IMR-90 (cell line): ENCODE data around the gene HELZ. TPM values are rescaled to one million over a fixed set of nuclear protein-coding genes. Genes with fewer than 3 reads are reported as not detected.

ENCODE experiments used
- ATAC-seq: fragments of 200-7000 bp; cut with Tn5 transposase; 2 replicates; pipeline ENCODE4 v1.9.1; 2020; ENCODE audit warnings: low read depth, mild to moderate bottlenecking, moderate library complexity
- BruUV-seq: library from RNA; stranded (reverse); fragments of 400-500 nt; replicated peaks from 2 replicates; lab custom pipeline; 2021; lab: Mats Ljungman, UMichigan
- CTCF ChIA-PET: fragments of 300-600 bp; formaldehyde crosslinking; extraction: SDS; loops from one replicate; lab custom pipeline; 2021; ENCODE audit warnings: antibody characterized with exemption; lab: Yijun Ruan, JAX
- POLR2A ChIA-PET: fragments of 300-600 bp; sonication (Branson Sonifier 250); formaldehyde crosslinking; loops from one replicate; lab custom pipeline; 2022; ENCODE audit warnings: antibody characterized with exemption; ENCODE audit not compliant: unreplicated experiment; lab: Charles Lee
- DNase-seq: peaks from one replicate; pipeline ENCODE4 v3.0.0; 2013
- H2AFZ ChIP-seq: replicated peaks from 2 replicates; pipeline ENCODE3; 2013; ENCODE audit warnings: low read length, mild to moderate bottlenecking; ENCODE audit not compliant: poor library complexity
- H2AK5ac ChIP-seq: 2 replicates; pipeline ENCODE4 v1.6.1; 2013; ENCODE audit warnings: low read depth, low read length, inconsistent platforms
- H2AK9ac ChIP-seq: replicated peaks from 2 replicates; pipeline ENCODE3; 2013; ENCODE audit warnings: mild to moderate bottlenecking, low read depth, low read length, moderate library complexity; ENCODE audit not compliant: poor library complexity
- H2BK120ac ChIP-seq: 2 replicates; pipeline ENCODE4 v1.6.1; 2013; ENCODE audit warnings: low read depth, low read length, inconsistent platforms
- H2BK15ac ChIP-seq: 3 replicates; pipeline ENCODE4 v1.6.1; 2013; ENCODE audit warnings: low read depth, low read length, inconsistent platforms
- H2BK20ac ChIP-seq: 2 replicates; pipeline ENCODE4 v1.6.1; 2013; ENCODE audit warnings: low read depth, mild to moderate bottlenecking, inconsistent platforms, low read length, moderate library complexity
- H2BK5ac ChIP-seq: 2 replicates; pipeline ENCODE4 v1.6.1; 2013; ENCODE audit warnings: mild to moderate bottlenecking, low read depth, low read length, inconsistent platforms; ENCODE audit not compliant: poor library complexity, severe bottlenecking
- H3K14ac ChIP-seq: replicated peaks from 2 replicates; pipeline ENCODE4 v1.6.1; 2013; ENCODE audit warnings: low read depth, low read length, inconsistent platforms
- H3K18ac ChIP-seq: 2 replicates; pipeline ENCODE4 v1.6.1; 2013; ENCODE audit warnings: low read depth, low read length, control low read depth
- H3K23ac ChIP-seq: 2 replicates; pipeline ENCODE4 v1.6.1; 2013; ENCODE audit warnings: low read depth, low read length, inconsistent platforms
- H3K27ac ChIP-seq: 2 replicates; pipeline ENCODE4 v1.5.1; 2013; ENCODE audit warnings: mild to moderate bottlenecking, control low read depth, low read length; ENCODE audit not compliant: insufficient read depth
- H3K27me3 ChIP-seq: 2 replicates; pipeline ENCODE4 v1.6.1; 2013; ENCODE audit warnings: low read length; ENCODE audit not compliant: control insufficient read depth, insufficient read depth
- H3K36me3 ChIP-seq: 2 replicates; pipeline ENCODE4 v1.6.1; 2013; ENCODE audit warnings: low read length, mixed read lengths; ENCODE audit not compliant: control insufficient read depth, insufficient read depth
- H3K4ac ChIP-seq: 2 replicates; pipeline ENCODE4 v1.6.1; 2013; ENCODE audit warnings: low read depth, low read length, inconsistent platforms
- H3K4me1 ChIP-seq: 2 replicates; pipeline ENCODE4 v1.6.1; 2013; ENCODE audit warnings: low read length, mixed read lengths; ENCODE audit not compliant: control insufficient read depth, insufficient read depth
- H3K4me2 ChIP-seq: 2 replicates; pipeline ENCODE4 v1.6.1; 2013; ENCODE audit warnings: low read depth, mild to moderate bottlenecking, control low read depth, low read length, moderate library complexity
- H3K4me3 ChIP-seq: 2 replicates; pipeline ENCODE4 v1.5.1; 2013; ENCODE audit warnings: low read depth, mild to moderate bottlenecking, control low read depth, low read length, moderate library complexity; ENCODE audit not compliant: insufficient read depth
- H3K56ac ChIP-seq: 2 replicates; pipeline ENCODE4 v1.6.1; 2013; ENCODE audit warnings: low read length, inconsistent platforms; ENCODE audit not compliant: insufficient read depth; ENCODE audit errors: extremely low read depth
- H3K79me1 ChIP-seq, 2 experiments: 2 replicates each; pipeline ENCODE4 v1.6.1; 2013; ENCODE audit warnings: low read length in 2 of 2, inconsistent platforms in 1 of 2, low read depth in 1 of 2
- H3K9ac ChIP-seq: 2 replicates; pipeline ENCODE4 v1.6.1; 2013; ENCODE audit warnings: low read depth, low read length, control low read depth
- H3K9me1 ChIP-seq: 2 replicates; pipeline ENCODE4 v1.6.1; 2013; ENCODE audit warnings: low read length, inconsistent platforms; ENCODE audit not compliant: insufficient read depth
- H3K9me3 ChIP-seq: 2 replicates; pipeline ENCODE4 v1.6.1; 2013; ENCODE audit warnings: low read length; ENCODE audit not compliant: control insufficient read depth, insufficient read depth
- H4K20me1 ChIP-seq: 2 replicates; pipeline ENCODE4 v1.6.1; 2013; ENCODE audit warnings: low read length, inconsistent platforms; ENCODE audit not compliant: insufficient read depth
- H4K5ac ChIP-seq: 2 replicates; pipeline ENCODE4 v1.6.1; 2013; ENCODE audit warnings: mild to moderate bottlenecking, low read depth, low read length, control low read depth
- H4K8ac ChIP-seq, 2 experiments: 2 replicates each; pipeline ENCODE4 v1.6.1; 2013; ENCODE audit warnings: low read depth in 2 of 2, low read length in 2 of 2, control low read depth in 1 of 2, inconsistent platforms in 1 of 2
- H4K91ac ChIP-seq: 2 replicates; pipeline ENCODE4 v1.6.1; 2013; ENCODE audit warnings: low read depth, low read length, inconsistent platforms; ENCODE audit not compliant: insufficient read depth
- BHLHE40 ChIP-seq: fragments of 150-350 bp; IDR thresholded peaks from 2 replicates; pipeline ENCODE4 v1.6.1; 2016; ENCODE audit warnings: mild to moderate bottlenecking, low read depth, low read length
- CEBPB ChIP-seq: IDR thresholded peaks from 2 replicates; pipeline ENCODE4 v1.6.1; 2012; ENCODE audit warnings: low read depth, low read length, improper control_type of control experiment
- FOS ChIP-seq: fragments of 150-350 bp; IDR thresholded peaks from 2 replicates; pipeline ENCODE4 v1.6.1; 2016; ENCODE audit warnings: low read depth, low read length
- MAFK ChIP-seq: IDR thresholded peaks from 2 replicates; pipeline ENCODE4 v1.6.1; 2012; ENCODE audit warnings: low read depth, low read length, improper control_type of control experiment
- MAZ ChIP-seq: IDR thresholded peaks from 2 replicates; pipeline ENCODE4 v1.6.1; 2012; ENCODE audit warnings: low read depth, mild to moderate bottlenecking, low read length, improper control_type of control experiment, moderate library complexity, borderline replicate concordance
- MXI1 ChIP-seq: IDR thresholded peaks from 2 replicates; pipeline ENCODE4 v1.6.1; 2012; ENCODE audit warnings: low read depth, mild to moderate bottlenecking, low read length, moderate library complexity, borderline replicate concordance
- NFE2L2 ChIP-seq: fragments of 150-350 bp; IDR thresholded peaks from 2 replicates; pipeline ENCODE4 v1.6.1; 2016; ENCODE audit warnings: low read depth, mild to moderate bottlenecking, low read length
- POLR2A ChIP-seq: IDR thresholded peaks from 2 replicates; pipeline ENCODE4 v1.6.1; 2012; ENCODE audit warnings: mild to moderate bottlenecking, low read depth, low read length
- RAD21 ChIP-seq: IDR thresholded peaks from 2 replicates; pipeline ENCODE4 v1.6.1; 2012; ENCODE audit warnings: low read length, improper control_type of control experiment
- RCOR1 ChIP-seq: IDR thresholded peaks from 2 replicates; pipeline ENCODE4 v1.6.1; 2012; ENCODE audit warnings: mild to moderate bottlenecking, low read length, improper control_type of control experiment; ENCODE audit not compliant: insufficient replicate concordance
- RFX5 ChIP-seq: IDR thresholded peaks from 2 replicates; pipeline ENCODE4 v1.8.0; 2012; ENCODE audit warnings: low read depth, mild to moderate bottlenecking, low read length, moderate library complexity
- SMC3 ChIP-seq: fragments of 150-350 bp; IDR thresholded peaks from 2 replicates; pipeline ENCODE4 v1.6.1; 2016; ENCODE audit warnings: low read depth, mild to moderate bottlenecking, antibody characterized with exemption, low read length, moderate library complexity
- WGBS, 2 experiments: methylation state at CpG; one replicate each; pipeline versions ENCODE4 v1.1.5 to v1.1.7; 2013; ENCODE audit warnings: missing lambda C conversion rate in 2 of 2; ENCODE audit not compliant: insufficient read length in 1 of 2; ENCODE audit errors: extremely low coverage in 2 of 2; 5-methylcytosine and 5-hydroxymethylcytosine counted together
- dilution Hi-C: fragments of 300-500 bp; cut with HindIII; formaldehyde crosslinking; loops from one replicate; pipeline ENCODE4 v1.14.3; 2018; ENCODE audit warnings: low sequenced_read_pairs; ENCODE audit not compliant: unreplicated experiment
- in situ Hi-C: fragments of 300-500 bp; cut with MboI; formaldehyde crosslinking; loops from 3 replicates; pipeline ENCODE4 v1.14.3; 2019; ENCODE audit warnings: low sequenced_read_pairs, inconsistent platforms, mixed read lengths
- intact Hi-C: fragments of 100-400 bp; cut with micrococcal nuclease; formaldehyde crosslinking; loops from 2 replicates; pipeline ENCODE4 v1.10.0; 2022
- polyA plus RNA-seq, 3 experiments: library from polyadenylated mRNA; depleted of rRNA; stranded (reverse); fragments of >200 nt; gene quantifications; 2 replicates each; pipeline ENCODE4 v1.2.3, GENCODE V29; 2012; ENCODE audit warnings: low replicate concordance in 1 of 3
- total RNA-seq: library from RNA; depleted of rRNA; stranded (reverse); fragments of >200 nt; gene quantifications from 2 replicates; pipeline ENCODE4 v1.2.3, GENCODE V29; 2012
- TF ChIP-seq, protein P1 (sequence below): fragments of 150-350 bp; IDR thresholded peaks from 2 replicates; pipeline ENCODE4 v1.6.1; 2017; ENCODE audit warnings: mild to moderate bottlenecking, antibody characterized with exemption, low read length, low read depth
- TF ChIP-seq, protein P2 (sequence below): fragments of 150-350 bp; IDR thresholded peaks from 2 replicates; pipeline ENCODE4 v1.6.1; 2016; ENCODE audit warnings: low read depth, mild to moderate bottlenecking, low read length, moderate library complexity, borderline replicate concordance
- TF ChIP-seq, protein P3 (sequence below): conservative IDR thresholded peaks from 2 replicates; pipeline ENCODE4 v1.5.1; 2012; ENCODE audit warnings: mild to moderate bottlenecking, low read depth, low read length, improper control_type of control experiment

HELZ gene
- total and polyA plus RNA-seq, 2 of the 4 experiments (the other 2 are of a cell fraction), result 8.0 to 60.6 TPM

DNA sequence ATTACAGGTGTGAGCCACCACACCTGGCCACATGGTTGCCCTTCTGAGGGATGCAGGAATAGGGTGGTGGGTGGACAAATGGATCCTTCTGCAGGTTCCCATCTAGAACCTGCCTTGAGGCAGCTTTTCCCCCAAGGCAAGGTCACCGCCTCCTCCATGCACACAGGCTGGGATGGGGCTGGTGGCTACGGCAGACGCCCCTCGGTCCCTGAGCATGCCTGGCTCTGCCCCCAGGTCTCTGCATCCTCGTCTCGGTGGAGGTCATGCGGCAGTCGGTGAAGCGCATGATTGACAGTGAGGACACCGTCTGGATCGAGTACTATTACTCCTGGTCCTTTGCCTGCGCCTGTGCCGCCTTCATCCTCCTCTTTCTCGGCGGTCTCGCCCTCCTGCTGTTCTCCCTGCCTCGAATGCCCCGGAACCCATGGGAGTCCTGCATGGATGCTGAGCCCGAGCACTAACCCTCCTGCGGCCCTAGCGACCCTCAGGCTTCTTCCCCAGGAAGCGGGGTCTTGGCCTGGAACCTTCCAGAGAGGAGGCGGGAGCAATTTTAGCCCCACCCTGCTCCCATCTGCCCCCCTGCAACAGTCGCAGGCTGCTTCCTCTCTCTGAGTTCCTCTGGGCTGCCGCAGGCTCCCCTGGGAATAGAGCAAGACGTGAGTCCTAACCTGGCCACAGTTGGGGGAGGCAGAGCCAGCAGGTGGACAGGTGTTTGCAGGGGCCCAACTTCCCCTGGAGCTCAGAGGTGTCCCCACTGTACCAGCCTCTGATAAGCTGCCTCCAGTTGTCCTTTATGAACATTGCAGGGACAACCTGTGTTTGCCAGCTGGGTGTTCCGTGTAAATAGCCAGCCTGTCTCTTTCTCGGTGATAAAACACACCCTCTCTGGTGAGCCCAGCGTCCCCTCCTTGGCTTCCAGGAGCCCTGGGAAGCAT lies 188.9 kb downstream of the HELZ start:
- Histone ChIP-seq H3K18ac (no peak overlapping the region), H2BK20ac (no peak overlapping the region), H4K91ac (no peak overlapping the region), H2AFZ (no peak overlapping the region), H3K79me1 (no peaks in the 10 kb centered on the region), H4K5ac (no peak overlapping the region), H3K4me2 (no peak overlapping the region), H2AK5ac (no peak overlapping the region), H3K14ac (no peak overlapping the region), H3K9me1 (peaks cover 5% of the 10 kb centered on the region), H3K27ac (no peak overlapping the region), H3K4me3 (no peak overlapping the region), H2AK9ac (no peak overlapping the region), H3K9ac (no peak overlapping the region), H3K9me3 (no peaks in the 10 kb centered on the region), H3K4me1 (no peaks in the 10 kb centered on the region), H3K23ac (no peak overlapping the region), H2BK15ac (no peak overlapping the region), H3K56ac (no peak overlapping the region), H4K20me1 (0 out of 2 replicates have a peak, but pooled peaks cover 4% of the 10 kb centered on the region), H3K36me3 (no peaks in the 10 kb centered on the region), H3K4ac (no peak overlapping the region), H2BK5ac (no peak overlapping the region), H4K8ac (no peak overlapping the region), H2BK120ac (no peak overlapping the region), H3K27me3 (peaks cover 4% of the 10 kb centered on the region)
- ATAC-seq, result no peak
- dilution Hi-C loops (no loop called here), in situ Hi-C loops (no loop called here), intact Hi-C loops (no loop called here)
- no peak for DNase-seq
- 84% methylated on average over 19 of the region's 29 CpGs; no CpG with 5 or more reads in 1 of the 2 experiments for WGBS, 2 experiments
- BruUV-seq, result no TSS peak
- POLR2A ChIA-PET, result no interaction called here
- CTCF ChIA-PET, result no interaction called here
- TF ChIP-seq, protein P1, sequence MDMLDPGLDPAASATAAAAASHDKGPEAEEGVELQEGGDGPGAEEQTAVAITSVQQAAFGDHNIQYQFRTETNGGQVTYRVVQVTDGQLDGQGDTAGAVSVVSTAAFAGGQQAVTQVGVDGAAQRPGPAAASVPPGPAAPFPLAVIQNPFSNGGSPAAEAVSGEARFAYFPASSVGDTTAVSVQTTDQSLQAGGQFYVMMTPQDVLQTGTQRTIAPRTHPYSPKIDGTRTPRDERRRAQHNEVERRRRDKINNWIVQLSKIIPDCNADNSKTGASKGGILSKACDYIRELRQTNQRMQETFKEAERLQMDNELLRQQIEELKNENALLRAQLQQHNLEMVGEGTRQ, result no peak
- no peak for TF ChIP-seq RFX5
- TF ChIP-seq POLR2A, result no peak
- no peak for TF ChIP-seq BHLHE40
- TF ChIP-seq SMC3, result no peak
- TF ChIP-seq NFE2L2, result no peak
- no peak for TF ChIP-seq MAZ
- TF ChIP-seq, protein P2, sequence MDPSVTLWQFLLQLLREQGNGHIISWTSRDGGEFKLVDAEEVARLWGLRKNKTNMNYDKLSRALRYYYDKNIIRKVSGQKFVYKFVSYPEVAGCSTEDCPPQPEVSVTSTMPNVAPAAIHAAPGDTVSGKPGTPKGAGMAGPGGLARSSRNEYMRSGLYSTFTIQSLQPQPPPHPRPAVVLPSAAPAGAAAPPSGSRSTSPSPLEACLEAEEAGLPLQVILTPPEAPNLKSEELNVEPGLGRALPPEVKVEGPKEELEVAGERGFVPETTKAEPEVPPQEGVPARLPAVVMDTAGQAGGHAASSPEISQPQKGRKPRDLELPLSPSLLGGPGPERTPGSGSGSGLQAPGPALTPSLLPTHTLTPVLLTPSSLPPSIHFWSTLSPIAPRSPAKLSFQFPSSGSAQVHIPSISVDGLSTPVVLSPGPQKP, result no peak
- TF ChIP-seq RAD21, result no peak
- TF ChIP-seq FOS, result no peak
- no peak for TF ChIP-seq RCOR1
- no peak for TF ChIP-seq CEBPB
- TF ChIP-seq MAFK, result no peak
- TF ChIP-seq MXI1, result no peak
- TF ChIP-seq, protein P3, sequence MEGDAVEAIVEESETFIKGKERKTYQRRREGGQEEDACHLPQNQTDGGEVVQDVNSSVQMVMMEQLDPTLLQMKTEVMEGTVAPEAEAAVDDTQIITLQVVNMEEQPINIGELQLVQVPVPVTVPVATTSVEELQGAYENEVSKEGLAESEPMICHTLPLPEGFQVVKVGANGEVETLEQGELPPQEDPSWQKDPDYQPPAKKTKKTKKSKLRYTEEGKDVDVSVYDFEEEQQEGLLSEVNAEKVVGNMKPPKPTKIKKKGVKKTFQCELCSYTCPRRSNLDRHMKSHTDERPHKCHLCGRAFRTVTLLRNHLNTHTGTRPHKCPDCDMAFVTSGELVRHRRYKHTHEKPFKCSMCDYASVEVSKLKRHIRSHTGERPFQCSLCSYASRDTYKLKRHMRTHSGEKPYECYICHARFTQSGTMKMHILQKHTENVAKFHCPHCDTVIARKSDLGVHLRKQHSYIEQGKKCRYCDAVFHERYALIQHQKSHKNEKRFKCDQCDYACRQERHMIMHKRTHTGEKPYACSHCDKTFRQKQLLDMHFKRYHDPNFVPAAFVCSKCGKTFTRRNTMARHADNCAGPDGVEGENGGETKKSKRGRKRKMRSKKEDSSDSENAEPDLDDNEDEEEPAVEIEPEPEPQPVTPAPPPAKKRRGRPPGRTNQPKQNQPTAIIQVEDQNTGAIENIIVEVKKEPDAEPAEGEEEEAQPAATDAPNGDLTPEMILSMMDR, result no peak
